MCF 10A (cell line): ENCODE results near the gene CAMK2A. TPM values are rescaled to one million over a fixed set of nuclear protein-coding genes. Genes with fewer than 3 reads are reported as not detected.

Experiments
- BruUV-seq: library from RNA; stranded (reverse); fragments of 400-500 nt; replicated peaks from 2 replicates; lab custom pipeline; 2021; lab: Mats Ljungman, UMichigan
- CTCF ChIA-PET: fragments of 300-600 bp; sonication (Branson Sonifier 250); formaldehyde crosslinking; extraction: SDS; loops from one replicate; lab custom pipeline; 2021; ENCODE audit warnings: antibody characterized with exemption, inconsistent platforms; lab: Yijun Ruan, JAX
- POLR2A ChIA-PET: fragments of 300-600, 350-650 bp; sonication (Branson Sonifier 250); formaldehyde crosslinking; extraction: SDS; loops from one replicate; lab custom pipeline; 2020; ENCODE audit warnings: antibody characterized with exemption, inconsistent platforms; lab: Yijun Ruan, JAX
- DNase-seq: peaks from one replicate; pipeline ENCODE4 v3.0.0-alpha.2; 2018; ENCODE audit not compliant: unreplicated experiment
- H3K27ac Mint-ChIP-seq: one replicate; pipeline ENCODE4 v1.8.0; 2022; ENCODE audit warnings: mild to moderate bottlenecking, low read depth, mixed read lengths; ENCODE audit not compliant: unreplicated experiment
- H3K27me3 Mint-ChIP-seq: one replicate; pipeline ENCODE4 v1.8.0; 2022; ENCODE audit warnings: mixed read lengths; ENCODE audit not compliant: insufficient read depth, unreplicated experiment
- H3K36me3 Mint-ChIP-seq: one replicate; pipeline ENCODE4 v1.8.0; 2022; ENCODE audit warnings: mild to moderate bottlenecking, moderate library complexity, mixed read lengths; ENCODE audit not compliant: insufficient read depth, unreplicated experiment
- H3K4me1 Mint-ChIP-seq: one replicate; pipeline ENCODE4 v1.8.0; 2022; ENCODE audit warnings: mixed read lengths; ENCODE audit not compliant: insufficient read depth, unreplicated experiment
- H3K4me3 Mint-ChIP-seq: one replicate; pipeline ENCODE4 v1.8.0; 2022; ENCODE audit warnings: mild to moderate bottlenecking, moderate library complexity, mixed read lengths; ENCODE audit not compliant: unreplicated experiment
- H3K9me3 Mint-ChIP-seq: one replicate; pipeline ENCODE4 v1.8.0; 2022; ENCODE audit warnings: mixed read lengths; ENCODE audit not compliant: unreplicated experiment
- intact Hi-C: fragments of 100-400 bp; cut with micrococcal nuclease; formaldehyde crosslinking; loops from 2 replicates; pipeline ENCODE4 v1.14.1; 2022
- total RNA-seq: library from RNA; stranded (reverse); gene quantifications from 2 replicates; pipeline ENCODE4 v1.2.3, GENCODE V29; 2022
- TF ChIP-seq, protein P1 (sequence below): fragments of 200-600 bp; IDR thresholded peaks from one replicate; pipeline ENCODE4 v1.8.0; 2022; ENCODE audit warnings: antibody characterized with exemption, mild to moderate bottlenecking; ENCODE audit not compliant: unreplicated experiment

The CAMK2A gene
- total RNA-seq, 1 experiment from 2014 or later: not detected

DNA sequence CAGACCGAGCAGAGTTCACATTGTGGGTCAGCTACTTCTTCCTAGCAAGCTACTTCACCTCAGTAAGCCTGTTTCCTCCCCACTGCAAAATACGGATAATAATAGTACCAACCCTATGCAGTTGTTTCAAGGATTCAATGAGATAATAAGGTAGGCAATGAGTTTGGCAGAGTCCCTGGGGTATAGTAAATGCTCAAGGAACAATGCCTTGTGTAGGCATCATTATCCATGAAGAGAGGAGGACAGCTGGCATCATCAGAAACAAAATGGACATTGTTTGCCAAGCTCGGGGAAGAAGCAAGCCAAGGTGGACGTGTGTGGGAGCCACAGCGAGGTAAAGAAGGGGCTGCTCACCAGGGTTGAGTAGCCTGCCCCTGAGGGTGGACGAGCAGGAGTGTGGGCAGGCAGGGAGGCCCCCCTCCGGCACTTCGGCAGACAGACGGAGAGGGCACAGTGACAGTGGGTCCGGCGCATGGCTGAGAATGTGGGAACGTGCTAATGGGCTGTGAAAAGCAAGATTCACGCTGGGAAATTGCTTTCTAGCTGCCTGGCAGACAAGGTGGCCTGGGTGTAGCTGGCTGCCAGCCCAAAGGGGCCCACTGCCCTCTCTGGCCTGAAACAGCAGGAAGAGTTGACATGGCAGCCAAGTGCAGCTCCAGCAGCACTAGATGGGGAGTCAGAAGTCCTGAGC, 10.1 kb downstream of the CAMK2A start:
- CTCF ChIA-PET: interaction anchor here (12.8 kb wide), 1 partner anchor 70 kb away, joined by 290 read pairs; no protein-coding TSS in a partner anchor
- intact Hi-C loops: no loop called here
- TF ChIP-seq, protein P1, sequence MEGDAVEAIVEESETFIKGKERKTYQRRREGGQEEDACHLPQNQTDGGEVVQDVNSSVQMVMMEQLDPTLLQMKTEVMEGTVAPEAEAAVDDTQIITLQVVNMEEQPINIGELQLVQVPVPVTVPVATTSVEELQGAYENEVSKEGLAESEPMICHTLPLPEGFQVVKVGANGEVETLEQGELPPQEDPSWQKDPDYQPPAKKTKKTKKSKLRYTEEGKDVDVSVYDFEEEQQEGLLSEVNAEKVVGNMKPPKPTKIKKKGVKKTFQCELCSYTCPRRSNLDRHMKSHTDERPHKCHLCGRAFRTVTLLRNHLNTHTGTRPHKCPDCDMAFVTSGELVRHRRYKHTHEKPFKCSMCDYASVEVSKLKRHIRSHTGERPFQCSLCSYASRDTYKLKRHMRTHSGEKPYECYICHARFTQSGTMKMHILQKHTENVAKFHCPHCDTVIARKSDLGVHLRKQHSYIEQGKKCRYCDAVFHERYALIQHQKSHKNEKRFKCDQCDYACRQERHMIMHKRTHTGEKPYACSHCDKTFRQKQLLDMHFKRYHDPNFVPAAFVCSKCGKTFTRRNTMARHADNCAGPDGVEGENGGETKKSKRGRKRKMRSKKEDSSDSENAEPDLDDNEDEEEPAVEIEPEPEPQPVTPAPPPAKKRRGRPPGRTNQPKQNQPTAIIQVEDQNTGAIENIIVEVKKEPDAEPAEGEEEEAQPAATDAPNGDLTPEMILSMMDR: no peak

DNA sequence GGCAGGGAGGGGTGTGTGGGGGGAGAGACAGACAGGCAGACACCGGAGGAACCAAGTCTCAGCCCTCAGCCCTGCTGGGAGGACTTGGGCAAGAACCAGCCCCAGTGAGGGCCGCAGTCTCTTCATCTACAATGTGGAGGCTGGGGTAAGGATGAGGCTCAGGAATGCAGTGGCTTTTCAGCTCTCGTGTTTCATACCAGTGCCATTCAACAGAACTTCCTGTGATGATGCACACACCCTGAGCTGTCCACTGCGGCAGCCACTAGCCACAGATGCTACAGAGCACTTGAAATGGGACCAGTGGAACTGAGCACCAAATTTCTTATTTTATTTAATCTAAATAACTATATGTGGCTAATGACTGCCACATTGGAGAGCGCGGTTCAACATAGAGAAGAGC, 10.7 kb downstream of the CAMK2A start:
- H3K27me3 Mint-ChIP-seq: peaks cover 16% of the 10 kb centered on the region
- no peaks in the 10 kb centered on the region for H3K36me3 Mint-ChIP-seq
- ChIA-PET POLR2A (no interaction called here), CTCF (interaction anchor here (0.6 to 12.8 kb wide), 4 partner anchors 17 to 331 kb away, joined by 3 to 290 read pairs (median 4); no protein-coding TSS in a partner anchor)
- no peak overlapping the region for H3K4me3 Mint-ChIP-seq
- BruUV-seq: no TSS peak
- TF ChIP-seq, protein P1: no peak
- peaks cover 6% of the 10 kb centered on the region for H3K4me1 Mint-ChIP-seq
- no peak overlapping the region for H3K27ac Mint-ChIP-seq
- DNase-seq: no peak
- intact Hi-C loops: no loop called here
- H3K9me3 Mint-ChIP-seq: no peaks in the 10 kb centered on the region

More for the DNA sequence above, 10.1 kb downstream of the CAMK2A start:
- no TSS peak for BruUV-seq
- H3K27me3 Mint-ChIP-seq: peaks cover 16% of the 10 kb centered on the region
- POLR2A ChIA-PET: no interaction called here
- DNase-seq: no peak
- no peaks in the 10 kb centered on the region for H3K9me3 Mint-ChIP-seq
- H3K4me1 Mint-ChIP-seq: peaks cover 6% of the 10 kb centered on the region
- no peaks in the 10 kb centered on the region for H3K36me3 Mint-ChIP-seq
- no peak overlapping the region for H3K4me3 Mint-ChIP-seq
- no peak overlapping the region for H3K27ac Mint-ChIP-seq

DNA sequence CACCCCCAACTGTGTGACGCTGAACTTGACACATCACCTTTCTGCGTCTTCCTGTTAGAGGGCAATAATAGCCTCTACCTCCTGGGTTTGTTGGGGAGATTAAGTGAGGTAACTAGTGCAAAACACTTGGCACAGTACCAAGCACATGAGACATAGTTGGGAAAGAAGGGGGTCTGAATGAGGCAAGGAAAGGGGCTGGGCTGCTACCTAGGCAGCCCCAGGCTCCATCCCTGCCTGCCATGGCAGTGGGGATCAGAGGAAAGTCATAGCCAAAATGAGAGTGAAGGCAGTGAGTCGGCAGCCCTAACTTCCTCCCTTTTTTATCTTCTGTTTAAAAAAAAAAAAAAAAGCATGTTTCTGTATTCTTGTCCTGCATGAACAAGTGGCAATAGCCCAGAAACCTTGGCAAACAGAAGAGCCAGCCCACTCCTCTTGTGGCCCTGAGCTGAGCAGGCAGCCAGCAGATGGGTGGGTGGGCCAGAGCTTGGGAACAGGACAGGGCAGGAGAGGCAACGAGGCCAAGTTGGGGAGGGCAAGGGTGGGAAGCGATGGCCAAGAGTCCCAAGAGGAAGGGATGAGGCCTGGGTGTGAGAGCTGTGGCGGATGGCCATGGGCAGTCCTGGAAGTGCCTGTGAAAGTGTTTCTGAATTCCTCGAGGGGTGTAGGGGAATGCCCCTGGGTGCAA, 11.4 kb downstream of the CAMK2A start:
- peak; percentile 43 for DNase-seq
- Mint-ChIP-seq H3K4me1 (peaks cover 6% of the 10 kb centered on the region), H3K27ac (no peak overlapping the region), H3K27me3 (peaks cover 16% of the 10 kb centered on the region), H3K4me3 (no peak overlapping the region), H3K36me3 (no peaks in the 10 kb centered on the region), H3K9me3 (no peaks in the 10 kb centered on the region)
- ChIA-PET POLR2A (interaction anchor here (1.0 kb wide), 1 partner anchor 14 kb away, joined by 3 read pairs; no protein-coding TSS in a partner anchor), CTCF (interaction anchor here (0.6 to 12.8 kb wide), 4 partner anchors 16 to 332 kb away, joined by 3 to 290 read pairs (median 4); no protein-coding TSS in a partner anchor)
- intact Hi-C loops: no loop called here
- BruUV-seq: no TSS peak
- TF ChIP-seq, protein P1: no peak

DNA sequence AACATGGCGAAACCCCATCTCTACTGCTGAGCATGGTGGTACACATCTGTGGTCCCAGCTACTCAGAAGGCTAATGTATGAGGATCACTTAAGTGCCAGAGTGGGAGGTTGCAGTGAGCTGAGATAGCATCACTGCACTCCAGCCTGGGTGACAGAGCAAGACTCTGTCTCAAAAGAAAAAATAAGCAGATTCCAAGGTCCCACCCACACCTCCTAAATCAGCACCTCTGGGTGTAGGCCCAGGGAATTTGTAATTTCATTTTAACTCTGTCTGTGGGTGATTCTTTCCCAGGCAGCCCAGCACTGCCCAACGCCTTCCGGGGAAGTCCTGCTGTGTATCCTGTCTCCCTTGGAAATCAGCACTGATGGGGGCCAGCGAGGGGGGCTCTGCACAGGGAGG, 12.5 kb downstream of the CAMK2A start:
- TF ChIP-seq, protein P1: no peak
- ChIA-PET CTCF (interaction anchor here (0.6 to 12.8 kb wide), 2 partner anchors 10 to 72 kb away, joined by 3 to 290 read pairs; no protein-coding TSS in a partner anchor), POLR2A (no interaction called here)
- no peaks in the 10 kb centered on the region for H3K9me3 Mint-ChIP-seq
- no peaks in the 10 kb centered on the region for H3K36me3 Mint-ChIP-seq
- no peak overlapping the region for H3K27ac Mint-ChIP-seq
- H3K4me1 Mint-ChIP-seq: peaks cover 10% of the 10 kb centered on the region
- BruUV-seq: no TSS peak
- peaks cover 16% of the 10 kb centered on the region for H3K27me3 Mint-ChIP-seq
- no peak overlapping the region for H3K4me3 Mint-ChIP-seq
- no peak for DNase-seq
- intact Hi-C loops: no loop called here
